Progenitor cell of endocrine pancreas (in vitro differentiated cells): ENCODE results near the gene PSMA6. TPM values are rescaled to one million over a fixed set of nuclear protein-coding genes. Genes with fewer than 3 reads are reported as not detected.

ENCODE experiments used
- DNase-seq: peaks from one replicate; pipeline ENCODE4 v3.0.0; 2021; ENCODE audit warnings: low spot score; ENCODE audit not compliant: unreplicated experiment
- H3K27ac Mint-ChIP-seq: 2 replicates; pipeline ENCODE4 v1.8.0; 2021; ENCODE audit warnings: mild to moderate bottlenecking, moderate library complexity, mixed read lengths
- H3K27me3 Mint-ChIP-seq: 2 replicates; pipeline ENCODE4 v1.8.0; 2021; ENCODE audit warnings: mixed read lengths
- H3K36me3 Mint-ChIP-seq: 2 replicates; pipeline ENCODE4 v1.8.0; 2022; ENCODE audit warnings: mixed read lengths; ENCODE audit not compliant: insufficient read depth
- H3K4me1 Mint-ChIP-seq: 2 replicates; pipeline ENCODE4 v1.8.0; 2021; ENCODE audit warnings: low read depth, mixed read lengths
- H3K4me3 Mint-ChIP-seq: 2 replicates; pipeline ENCODE4 v1.8.0; 2021; ENCODE audit warnings: low read depth, mild to moderate bottlenecking, moderate library complexity, mixed read lengths
- H3K9me3 Mint-ChIP-seq: 2 replicates; pipeline ENCODE4 v1.8.0; 2021; ENCODE audit warnings: low read depth, mixed read lengths
- total RNA-seq: library from RNA; stranded (reverse); gene quantifications from 2 replicates; pipeline ENCODE4 v1.2.1, GENCODE V29; 2021
- TF ChIP-seq, protein P1 (sequence below): fragments of 200-600 bp; sonication (generic); IDR thresholded peaks from one replicate; pipeline ENCODE4 v1.5.0; 2021; ENCODE audit warnings: antibody characterized with exemption, mild to moderate bottlenecking; ENCODE audit not compliant: unreplicated experiment

The PSMA6 gene
- total RNA-seq, 1 donor from 2014 or later, result 175 TPM

DNA sequence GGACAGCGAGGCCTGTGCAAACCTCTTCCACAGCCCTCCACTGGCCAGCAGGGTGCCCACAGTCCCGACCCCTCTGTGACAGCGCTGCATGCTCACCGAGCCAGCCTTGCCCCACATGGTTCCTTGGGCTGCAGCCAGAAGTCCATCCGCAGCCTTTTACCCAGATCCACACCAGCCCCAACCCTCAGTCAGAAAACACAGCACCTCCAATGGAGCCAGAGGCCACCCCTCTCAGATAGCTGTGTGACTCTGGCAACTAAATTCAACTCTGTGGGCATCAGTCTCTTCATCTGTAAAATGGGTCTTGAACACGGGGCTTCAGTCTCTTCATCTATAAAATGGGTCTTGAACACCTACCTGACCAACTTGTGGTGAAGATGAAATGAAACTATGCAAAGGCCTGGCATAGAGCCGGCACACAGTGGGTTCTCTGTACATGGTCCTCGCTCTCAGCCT is 74.4 kb downstream of the PSMA6 start:
- no peak for DNase-seq
- H3K27me3 Mint-ChIP-seq, result no peaks in the 10 kb centered on the region
- peaks cover 8% of the 10 kb centered on the region for H3K4me1 Mint-ChIP-seq
- H3K36me3 Mint-ChIP-seq, result no peaks in the 10 kb centered on the region
- no peak overlapping the region for H3K27ac Mint-ChIP-seq
- peaks cover 7% of the 10 kb centered on the region for H3K9me3 Mint-ChIP-seq
- H3K4me3 Mint-ChIP-seq, result no peak overlapping the region
- TF ChIP-seq, protein P1, sequence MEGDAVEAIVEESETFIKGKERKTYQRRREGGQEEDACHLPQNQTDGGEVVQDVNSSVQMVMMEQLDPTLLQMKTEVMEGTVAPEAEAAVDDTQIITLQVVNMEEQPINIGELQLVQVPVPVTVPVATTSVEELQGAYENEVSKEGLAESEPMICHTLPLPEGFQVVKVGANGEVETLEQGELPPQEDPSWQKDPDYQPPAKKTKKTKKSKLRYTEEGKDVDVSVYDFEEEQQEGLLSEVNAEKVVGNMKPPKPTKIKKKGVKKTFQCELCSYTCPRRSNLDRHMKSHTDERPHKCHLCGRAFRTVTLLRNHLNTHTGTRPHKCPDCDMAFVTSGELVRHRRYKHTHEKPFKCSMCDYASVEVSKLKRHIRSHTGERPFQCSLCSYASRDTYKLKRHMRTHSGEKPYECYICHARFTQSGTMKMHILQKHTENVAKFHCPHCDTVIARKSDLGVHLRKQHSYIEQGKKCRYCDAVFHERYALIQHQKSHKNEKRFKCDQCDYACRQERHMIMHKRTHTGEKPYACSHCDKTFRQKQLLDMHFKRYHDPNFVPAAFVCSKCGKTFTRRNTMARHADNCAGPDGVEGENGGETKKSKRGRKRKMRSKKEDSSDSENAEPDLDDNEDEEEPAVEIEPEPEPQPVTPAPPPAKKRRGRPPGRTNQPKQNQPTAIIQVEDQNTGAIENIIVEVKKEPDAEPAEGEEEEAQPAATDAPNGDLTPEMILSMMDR, result no peak

DNA sequence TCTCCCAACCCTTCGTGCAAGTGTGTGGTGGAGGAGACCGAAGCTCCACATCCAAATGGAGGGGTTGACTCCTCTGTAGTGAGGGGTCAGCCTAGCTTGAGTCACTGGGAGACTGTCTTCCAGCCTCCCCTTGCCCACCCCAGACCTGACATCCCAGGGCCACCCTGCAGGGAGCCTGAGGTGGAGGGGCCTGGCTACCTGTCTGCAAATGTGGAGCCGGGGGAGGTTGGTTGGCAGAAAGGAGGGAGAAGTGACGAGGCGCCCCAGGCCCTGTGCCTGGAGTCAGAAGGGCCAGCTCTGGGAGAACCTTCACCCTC is 74.8 kb downstream of the PSMA6 start:
- no peak overlapping the region for H3K4me3 Mint-ChIP-seq
- H3K4me1 Mint-ChIP-seq, result peaks cover 8% of the 10 kb centered on the region
- TF ChIP-seq, protein P1, result no peak
- DNase-seq, result no peak
- H3K27me3 Mint-ChIP-seq, result no peaks in the 10 kb centered on the region
- H3K36me3 Mint-ChIP-seq, result no peaks in the 10 kb centered on the region
- peaks cover 7% of the 10 kb centered on the region for H3K9me3 Mint-ChIP-seq
- no peak overlapping the region for H3K27ac Mint-ChIP-seq

Other genes starting within 250 kb of the PSMA6 start
- gene FAM177A1, start 246.1 kb upstream of the PSMA6 start, total RNA-seq, result 43.7 and 46.2 TPM in 2 replicates
- 39.9 and 47.1 TPM in 2 replicates for gene PPP2R3C, start 170.4 kb upstream of the PSMA6 start, total RNA-seq
- 40.2 and 50.9 TPM in 2 replicates for gene PRORP, start 169.8 kb upstream of the PSMA6 start, total RNA-seq
- gene NFKBIA, start 112.4 kb downstream of the PSMA6 start, total RNA-seq, result 31.8 and 35.7 TPM in 2 replicates
- gene INSM2, start 241.8 kb downstream of the PSMA6 start, total RNA-seq, result 0.10 TPM in 1 of 2 replicates, not detected in the other